NB4 (cell line): Measurements from ENCODE around the gene CLEC1A.

ENCODE experiments used
- CTCF ChIP-seq: IDR thresholded peaks from one replicate; pipeline ENCODE4 v1.5.1; 2012; ENCODE audit warnings: low read depth, low read length
- POLR2A ChIP-seq: IDR thresholded peaks from 2 replicates; pipeline ENCODE4 v1.6.1; 2011; ENCODE audit warnings: mild to moderate bottlenecking; ENCODE audit not compliant: insufficient read length; ENCODE audit errors: extremely low read depth

GRCh38 chr12:10095971-10096370 is 2.8 kb downstream of the CLEC1A start:
- TF ChIP-seq CTCF (no peak), POLR2A (no peak)
